ENCODE data around the gene PVRIG. TPM values are rescaled to one million over a fixed set of nuclear protein-coding genes. Genes with fewer than 3 reads are reported as not detected.
"Not testable (repeated sequence)": the region's sequence is repeated elsewhere in the genome, so short reads cannot be mapped to it uniquely, and the experiment has no call there.

The PVRIG gene
- total RNA-seq, 1 experiment from 2014 or later = 1.1 TPM

- H3K36me3 ChIP-seq (ENCODE audit: low read depth); H2AFZ ChIP-seq; POLR2A ChIA-PET (ENCODE audit: unreplicated experiment); H3K4me3 ChIP-seq; H3K9me2 ChIP-seq (ENCODE audit: insufficient read depth); CTCF ChIA-PET; H3K27me3 ChIP-seq (ENCODE audit: insufficient read depth, low read depth); H4K20me1 ChIP-seq (ENCODE audit: insufficient read depth); BruUV-seq (replicated peaks); H3K9me3 ChIP-seq (ENCODE audit: insufficient read depth, low read depth): not testable (repeated sequence)
- intact Hi-C loops (cut with micrococcal nuclease; ENCODE audit: unreplicated experiment) = loop anchor here (1.0 kb wide), 1 partner anchor 19 kb away; no protein-coding TSS in a partner anchor
- H3K4me2 ChIP-seq = 0 out of 2 replicates have a peak overlapping the region, but pooled peaks have one; percentile 12
- H3K27ac ChIP-seq = peak overlapping the region; percentile 76
- H3K79me2 ChIP-seq (ENCODE audit: low read depth) = peaks cover 51% of the 10 kb centered on the region
- H3F3A ChIP-seq (ENCODE audit: insufficient read depth, low read depth) = peaks cover 42% of the 10 kb centered on the region
- H3K4me1 ChIP-seq (replicated peaks; ENCODE audit: insufficient read depth) = peaks cover 62% of the 10 kb centered on the region
- DNase-seq = peak in 1 of 2 experiments; percentile 46
Observed at GRCh38 chr7:100265851-100266250, 46.1 kb downstream of the PVRIG start.

- CTCF ChIA-PET = interaction anchor here (0.7 kb wide), 1 partner anchor 76 kb away, joined by 5 read pairs; no protein-coding TSS in a partner anchor
Observed at GRCh38 chr7:100266576-100267354, 47.0 kb downstream of the PVRIG start.

GRCh38 chr7:100267648-100268047 lies 47.9 kb downstream of the PVRIG start:
- H3K9me2 ChIP-seq (ENCODE audit: insufficient read depth) = no peaks in the 10 kb centered on the region
- H3K36me3 ChIP-seq (ENCODE audit: low read depth) = 0 out of 2 replicates have a peak, but pooled peaks cover 4% of the 10 kb centered on the region
- H3K79me2 ChIP-seq (ENCODE audit: low read depth) = peaks cover 52% of the 10 kb centered on the region
- H3K4me1 ChIP-seq (replicated peaks; ENCODE audit: insufficient read depth) = peaks cover 63% of the 10 kb centered on the region
- no peak overlapping the region for H3K4me3 ChIP-seq
- H4K20me1 ChIP-seq (ENCODE audit: insufficient read depth) = no peaks in the 10 kb centered on the region
- no peaks in the 10 kb centered on the region for H3K27me3 ChIP-seq (ENCODE audit: insufficient read depth, low read depth)
- DNase-seq = no peak
- POLR2A ChIA-PET (ENCODE audit: unreplicated experiment) = no interaction called here
- H2AFZ ChIP-seq = no peak overlapping the region
- no peak for TF ChIP-seq EZH2 (IDR thresholded peaks at IDR 0.05; ENCODE audit: low read depth)
- no peak for TF ChIP-seq CTCF (conservative IDR thresholded peaks at IDR 0.05)
- H3K27ac ChIP-seq = no peak overlapping the region
- H3F3A ChIP-seq (ENCODE audit: insufficient read depth, low read depth) = peaks cover 42% of the 10 kb centered on the region
- no TSS peak for BruUV-seq (replicated peaks)
- intact Hi-C loops (cut with micrococcal nuclease; ENCODE audit: unreplicated experiment) = loop anchor here (2.0 kb wide), 1 partner anchor 73 kb away; no protein-coding TSS in a partner anchor
- no peaks in the 10 kb centered on the region for H3K9me3 ChIP-seq (ENCODE audit: insufficient read depth, low read depth)
- no peak overlapping the region for H3K4me2 ChIP-seq
- CTCF ChIA-PET = interaction anchor here (0.7 kb wide), 1 partner anchor 75 kb away, joined by 5 read pairs; no protein-coding TSS in a partner anchor

More at GRCh38 chr7:100266576-100267354, 47.0 kb downstream of the PVRIG start:
- POLR2A ChIA-PET (ENCODE audit: unreplicated experiment) = no interaction called here
- DNase-seq = no peak
- BruUV-seq (replicated peaks) = no TSS peak
- Histone ChIP-seq H2AFZ (no peak overlapping the region), H3K36me3 (ENCODE audit: low read depth) (0 out of 2 replicates have a peak, but pooled peaks cover 4% of the 10 kb centered on the region), H3K4me1 (replicated peaks; ENCODE audit: insufficient read depth) (peaks cover 63% of the 10 kb centered on the region), H3K4me3 (no peak overlapping the region), H3F3A (ENCODE audit: insufficient read depth, low read depth) (peaks cover 42% of the 10 kb centered on the region), H3K27ac (no peak overlapping the region), H3K4me2 (0 out of 2 replicates have a peak overlapping the region, but pooled peaks have one; percentile 12), H4K20me1 (ENCODE audit: insufficient read depth) (no peaks in the 10 kb centered on the region), H3K9me3 (ENCODE audit: insufficient read depth, low read depth) (no peaks in the 10 kb centered on the region), H3K9me2 (ENCODE audit: insufficient read depth) (no peaks in the 10 kb centered on the region), H3K79me2 (ENCODE audit: low read depth) (peaks cover 54% of the 10 kb centered on the region), H3K27me3 (ENCODE audit: insufficient read depth, low read depth) (no peaks in the 10 kb centered on the region)
- TF ChIP-seq CTCF (conservative IDR thresholded peaks at IDR 0.05) (no peak), EZH2 (IDR thresholded peaks at IDR 0.05; ENCODE audit: low read depth) (no peak)
- intact Hi-C loops (cut with micrococcal nuclease; ENCODE audit: unreplicated experiment) = no loop called here

- H3K4me1 ChIP-seq (replicated peaks; ENCODE audit: insufficient read depth) = peaks cover 57% of the 10 kb centered on the region
- H3K9me2 ChIP-seq (ENCODE audit: insufficient read depth); H3K27me3 ChIP-seq (ENCODE audit: insufficient read depth, low read depth); DNase-seq; BruUV-seq (replicated peaks); H3K36me3 ChIP-seq (ENCODE audit: low read depth); H3K9me3 ChIP-seq (ENCODE audit: insufficient read depth, low read depth); H2AFZ ChIP-seq; POLR2A ChIA-PET (ENCODE audit: unreplicated experiment); H4K20me1 ChIP-seq (ENCODE audit: insufficient read depth): not testable (repeated sequence)
- peaks cover 46% of the 10 kb centered on the region for H3K79me2 ChIP-seq (ENCODE audit: low read depth)
- peak overlapping the region; percentile 98 for H3K4me2 ChIP-seq
- H3K4me3 ChIP-seq = peak overlapping the region; percentile 60; the same call in 1 of the 2 replicates
- H3F3A ChIP-seq (ENCODE audit: insufficient read depth, low read depth) = peaks cover 37% of the 10 kb centered on the region
- CTCF ChIA-PET = interaction anchor here (0.7 kb wide), 1 partner anchor 53 kb away, joined by 3 read pairs; no protein-coding TSS in a partner anchor
- H3K27ac ChIP-seq = peak overlapping the region; percentile 91
- intact Hi-C loops (cut with micrococcal nuclease; ENCODE audit: unreplicated experiment) = loop anchor here (2.0 kb wide), 1 partner anchor 72 kb away; no protein-coding TSS in a partner anchor
Observed at GRCh38 chr7:100268882-100269281, 49.1 kb downstream of the PVRIG start.

- H3K9me2 ChIP-seq (ENCODE audit: insufficient read depth); H2AFZ ChIP-seq; POLR2A ChIA-PET (ENCODE audit: unreplicated experiment); H3K36me3 ChIP-seq (ENCODE audit: low read depth); BruUV-seq (replicated peaks); H4K20me1 ChIP-seq (ENCODE audit: insufficient read depth); H3K9me3 ChIP-seq (ENCODE audit: insufficient read depth, low read depth); H3K27me3 ChIP-seq (ENCODE audit: insufficient read depth, low read depth): not testable (repeated sequence)
- Histone ChIP-seq H3F3A (ENCODE audit: insufficient read depth, low read depth) (peaks cover 31% of the 10 kb centered on the region), H3K27ac (peak overlapping the region; percentile 91), H3K4me2 (peak overlapping the region; percentile 98), H3K4me3 (peak overlapping the region; percentile 60; the same call in 1 of the 2 replicates), H3K4me1 (replicated peaks; ENCODE audit: insufficient read depth) (peaks cover 51% of the 10 kb centered on the region), H3K79me2 (ENCODE audit: low read depth) (peaks cover 41% of the 10 kb centered on the region)
- CTCF ChIA-PET = interaction anchor here (0.6 to 0.7 kb wide), 3 partner anchors 17 to 1199 kb away, joined by 3 to 6 read pairs (median 4); no protein-coding TSS in a partner anchor
- intact Hi-C loops (cut with micrococcal nuclease; ENCODE audit: unreplicated experiment) = loop anchor here (2.0 kb wide), 1 partner anchor 71 kb away; no protein-coding TSS in a partner anchor
- DNase-seq = peak; percentile 90 to 93
Observed at GRCh38 chr7:100269306-100270045, 49.7 kb downstream of the PVRIG start.

All from PC-9 (cell line).